ENCODE data around the gene KDM2B.
"Not testable (repeated sequence)": the region's sequence is repeated elsewhere in the genome, so short reads cannot be mapped to it uniquely, and the experiment has no call there.

The KDM2B gene

DNA sequence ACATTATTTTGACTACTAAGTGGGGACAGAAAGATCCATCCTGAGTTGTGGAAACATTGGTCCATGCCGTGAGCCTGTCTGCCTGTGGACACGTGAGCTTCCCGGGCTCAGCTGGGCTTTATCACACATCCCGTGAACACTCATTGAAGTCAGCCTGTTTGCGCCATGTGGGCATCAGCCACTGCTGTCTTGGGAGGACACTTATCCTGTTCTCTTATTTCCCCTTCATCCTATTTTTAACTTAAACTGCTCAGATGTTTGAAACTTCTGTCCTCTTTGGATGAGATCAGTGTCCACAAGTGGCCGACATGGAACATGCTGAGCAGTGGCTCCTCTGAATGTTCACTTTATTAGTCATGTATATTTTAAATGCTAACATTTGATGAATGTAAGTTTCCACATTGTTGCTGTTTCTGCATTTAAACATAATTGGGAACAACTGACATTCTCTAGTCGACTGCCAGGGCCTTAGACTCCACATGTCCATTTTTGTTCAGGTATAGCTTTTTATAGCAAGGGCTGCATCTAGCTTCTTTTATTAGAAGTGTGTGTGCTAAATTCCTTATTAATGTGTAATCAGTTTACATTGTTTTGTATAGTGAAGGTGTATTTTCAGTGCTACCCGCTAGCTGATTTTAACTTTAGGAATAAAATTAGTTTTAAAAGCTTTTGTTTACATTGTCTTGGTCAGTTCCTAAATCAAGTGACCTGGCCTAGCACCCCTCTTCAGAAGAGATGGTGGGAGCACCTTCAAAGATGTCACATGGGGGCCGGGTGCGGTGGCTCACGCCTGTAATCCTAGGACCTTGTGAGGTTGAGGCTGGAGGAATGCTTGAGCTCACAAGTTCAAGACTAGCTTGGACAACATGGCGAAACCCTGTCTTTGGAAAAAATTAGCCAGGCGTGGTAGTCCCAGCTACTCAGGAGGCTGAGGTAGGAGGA lies 156.9 kb downstream of the KDM2B start:
- no peak for DNase-seq

DNA sequence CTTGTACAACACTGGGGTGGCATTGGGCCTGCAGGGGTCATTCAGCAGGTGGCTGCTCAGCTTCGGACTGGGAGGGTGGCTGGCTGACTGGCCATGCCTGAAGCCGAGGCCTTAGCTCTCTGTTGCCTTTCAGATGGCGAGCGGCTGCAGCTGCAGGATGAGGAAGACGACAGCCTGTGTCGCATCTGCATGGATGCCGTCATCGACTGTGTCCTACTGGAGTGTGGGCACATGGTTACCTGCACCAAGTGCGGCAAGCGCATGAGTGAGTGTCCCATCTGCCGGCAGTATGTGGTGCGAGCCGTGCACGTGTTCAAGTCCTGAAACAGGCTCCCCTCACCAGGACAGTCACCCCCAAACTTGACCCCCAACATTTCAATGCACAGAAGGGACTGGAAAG lies 157.6 kb downstream of the KDM2B start:
- no peak for DNase-seq

- no peak for DNase-seq
These were observed 160.7 kb downstream of the KDM2B start for GRCh38 chr12:121420109-121420508.

DNA sequence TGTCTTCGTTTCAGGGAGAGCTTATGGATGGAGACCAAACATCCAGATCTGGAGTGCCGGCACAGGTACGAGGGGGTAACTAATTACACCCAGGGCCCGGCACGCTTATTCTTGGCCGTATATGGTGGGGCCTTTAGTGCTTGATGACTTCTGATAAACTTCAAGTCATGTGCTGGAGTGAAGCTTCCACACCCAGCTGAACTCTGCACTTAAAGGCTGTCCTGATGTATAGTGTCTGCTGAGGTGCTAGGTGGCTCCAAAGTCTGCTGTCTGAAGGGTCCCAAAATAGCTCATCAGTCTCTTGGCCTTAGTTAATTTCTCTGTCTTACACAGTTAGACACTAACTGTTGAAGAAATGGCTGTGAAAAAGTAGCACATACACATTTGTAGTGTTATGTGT lies 163.0 kb downstream of the KDM2B start:
- no peak for DNase-seq

GRCh38 chr12:121413917-121414316 lies 166.9 kb downstream of the KDM2B start:
- DNase-seq: no peak

DNA sequence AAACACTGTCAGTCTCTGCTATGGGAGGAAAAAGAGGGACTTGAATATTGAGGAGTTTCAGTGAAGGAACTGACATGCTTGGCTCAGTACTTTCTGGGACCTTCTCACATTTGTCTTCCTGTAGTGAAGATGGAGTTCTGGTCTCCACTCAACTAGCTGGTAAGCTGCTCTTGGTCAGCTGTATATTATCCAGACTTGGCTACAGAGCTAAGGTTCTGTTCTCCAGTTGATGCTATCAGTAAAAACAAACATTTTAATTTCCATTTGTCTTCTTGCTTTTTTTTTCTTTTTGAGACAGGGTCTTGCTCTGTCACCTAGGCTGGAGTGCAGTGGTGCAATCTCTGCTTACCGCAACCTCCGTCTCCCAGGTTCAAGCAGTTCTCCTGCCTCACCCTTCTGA lies 175.6 kb downstream of the KDM2B start:
- DNase-seq: no peak

DNA sequence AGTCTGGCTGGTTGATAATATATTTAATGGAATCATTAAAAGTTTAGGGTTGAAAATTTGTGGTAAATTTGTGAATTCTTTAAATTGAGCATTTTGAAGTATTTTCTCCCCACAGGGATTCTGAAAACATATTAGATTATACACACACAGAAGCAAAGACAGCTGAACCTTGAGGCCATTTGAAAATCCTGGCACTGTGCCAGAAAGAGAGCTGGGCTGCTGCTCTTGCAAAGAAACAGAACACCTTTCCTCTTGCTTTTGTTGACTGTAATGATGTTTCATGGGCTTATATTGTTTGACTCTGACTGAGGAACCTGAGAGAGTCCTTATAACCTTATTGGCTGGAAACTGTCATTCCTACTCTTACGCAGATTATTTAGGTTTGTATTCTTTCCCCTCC lies 176.1 kb downstream of the KDM2B start:
- no peak for DNase-seq

- DNase-seq: no peak
These were observed 177.1 kb downstream of the KDM2B start for GRCh38 chr12:121403721-121404120.

GRCh38 chr12:121400332-121401139 lies 180.3 kb downstream of the KDM2B start:
- peak; percentile 33 to 61 for DNase-seq

GRCh38 chr12:121399391-121400331 lies 181.2 kb downstream of the KDM2B start, which contains the start of gene RNF34:
Gene RNF34, plus strand, starts transcription at chr12:121400118. Its CDS starts 95 bp downstream, at chr12:121400213.
- peak; percentile 98 for DNase-seq

GRCh38 chr12:121398355-121398754 lies 182.5 kb downstream of the KDM2B start:
- no peak for DNase-seq

DNA sequence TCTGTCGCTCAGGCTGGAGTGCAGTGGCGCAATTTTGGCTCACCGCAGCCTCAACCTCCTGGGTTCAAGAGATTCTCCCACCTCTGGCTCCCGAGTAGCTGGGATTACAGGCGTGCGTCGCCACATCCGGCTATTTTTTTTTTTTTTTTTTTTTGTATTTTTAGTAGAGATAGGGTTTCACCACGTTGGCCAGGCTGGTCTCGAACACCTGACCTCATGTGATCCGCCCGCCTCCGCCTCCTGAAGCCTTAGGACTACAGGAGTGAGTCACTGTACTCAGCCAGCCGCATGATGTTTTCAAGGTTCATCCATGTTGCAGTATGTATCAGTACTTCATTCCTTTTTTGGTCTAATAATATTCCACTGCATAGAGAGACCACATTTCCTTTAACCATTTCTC lies 183.3 kb downstream of the KDM2B start:
- DNase-seq: no peak

DNA sequence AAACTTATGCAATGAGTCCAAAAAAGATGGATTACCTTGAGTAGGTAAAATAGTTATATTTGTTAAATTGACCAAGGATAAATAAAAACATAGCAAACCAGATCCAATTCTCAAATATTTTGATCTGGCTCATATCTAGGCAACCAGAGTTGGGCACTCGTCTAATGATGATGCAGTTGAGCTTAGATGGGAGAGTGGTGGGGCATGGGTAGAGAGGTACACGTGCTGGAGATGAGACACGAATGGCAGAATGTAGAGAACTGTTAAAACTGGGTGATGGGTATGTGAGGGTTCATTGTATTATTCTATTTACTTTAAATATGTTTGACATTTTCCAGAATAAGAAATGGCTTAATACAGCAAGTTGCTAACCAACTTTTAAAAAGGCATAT lies 188.5 kb downstream of the KDM2B start:
- no peak for DNase-seq

GRCh38 chr12:121391619-121392324 lies 189.1 kb downstream of the KDM2B start:
- DNase-seq: no peak

- no peak for DNase-seq
These were observed 190.0 kb downstream of the KDM2B start for GRCh38 chr12:121390856-121391255.

DNA sequence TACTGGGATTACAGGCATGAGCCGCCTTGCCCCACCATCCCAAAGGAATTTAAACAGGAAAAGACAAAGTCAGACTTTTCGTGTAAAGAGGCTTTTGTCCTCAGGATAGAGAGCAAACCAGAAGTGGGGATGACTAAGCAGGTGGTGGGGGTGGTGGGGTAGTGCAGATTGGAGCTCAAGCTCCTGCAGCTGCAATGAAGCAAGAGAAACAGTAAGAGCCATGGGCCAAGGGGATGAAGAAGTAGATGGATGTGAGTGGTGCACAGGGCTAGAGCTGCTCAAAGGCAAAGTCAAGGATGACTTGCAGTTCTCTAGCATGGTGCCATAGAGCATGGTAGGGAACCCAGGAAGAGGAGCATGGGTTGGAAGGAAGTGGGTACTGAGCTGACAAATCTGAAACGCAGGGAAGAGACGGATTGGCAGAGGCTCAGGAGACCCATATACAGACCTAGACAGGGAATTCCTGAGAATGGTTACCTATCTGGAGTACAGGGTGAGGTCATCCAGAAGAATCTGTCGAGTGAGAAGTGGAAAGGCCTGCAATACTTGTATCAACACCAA lies 192.3 kb downstream of the KDM2B start:
- DNase-seq: no peak

- DNase-seq: not testable (repeated sequence)
These were observed 195.9 kb downstream of the KDM2B start for GRCh38 chr12:121384891-121385290.

DNA sequence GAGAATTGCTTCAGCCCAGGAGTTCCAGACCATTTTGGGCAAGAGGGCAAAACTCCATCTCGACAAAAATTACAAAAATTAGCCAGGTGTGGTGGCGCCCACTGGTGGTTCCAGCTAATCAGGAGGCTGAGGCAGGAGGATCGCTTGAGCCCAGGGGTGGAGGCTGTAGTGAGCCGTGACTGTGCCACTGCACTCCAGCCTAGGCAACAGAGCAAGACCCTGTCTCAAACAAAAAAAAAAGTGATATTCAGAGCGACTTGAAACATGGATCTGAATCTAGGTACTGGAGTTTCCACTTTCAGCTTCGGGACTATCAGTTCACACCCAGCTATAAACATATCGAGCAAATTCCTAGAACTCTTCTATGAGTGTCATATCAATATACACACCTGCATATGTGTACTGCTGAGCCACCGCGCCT lies 197.2 kb downstream of the KDM2B start:
- DNase-seq: no peak

DNA sequence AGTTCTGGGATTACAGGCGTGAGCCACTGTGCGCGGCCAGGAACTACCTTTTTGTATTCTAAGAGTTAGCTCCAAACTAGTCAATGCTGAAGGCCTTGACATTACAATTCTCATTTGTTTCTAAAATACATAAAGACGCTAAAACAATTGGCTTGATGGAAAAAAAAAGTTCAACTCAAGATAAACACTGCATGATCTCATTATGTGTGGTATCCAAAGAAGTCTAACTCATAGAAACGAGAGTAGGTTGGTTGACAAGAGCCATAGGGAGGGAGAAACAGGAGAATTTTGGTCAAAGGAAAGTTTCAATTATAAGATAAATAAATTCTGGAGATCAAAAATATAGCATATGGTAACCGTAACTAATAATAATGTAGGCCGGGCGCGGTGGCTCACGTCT lies 200.9 kb downstream of the KDM2B start:
- no peak for DNase-seq
